OCI-M2 (cell line): ENCODE data around the gene DYNLT2.
"Not testable (repeated sequence)": the region's sequence is repeated elsewhere in the genome, so short reads cannot be mapped to it uniquely, and the experiment has no call there.

Source experiments
- DNase-seq: peaks from one replicate; lab custom pipeline; 2025; ENCODE audit not compliant: unreplicated experiment; lab: John Stamatoyannopoulos, UW

The DYNLT2 gene

DNA sequence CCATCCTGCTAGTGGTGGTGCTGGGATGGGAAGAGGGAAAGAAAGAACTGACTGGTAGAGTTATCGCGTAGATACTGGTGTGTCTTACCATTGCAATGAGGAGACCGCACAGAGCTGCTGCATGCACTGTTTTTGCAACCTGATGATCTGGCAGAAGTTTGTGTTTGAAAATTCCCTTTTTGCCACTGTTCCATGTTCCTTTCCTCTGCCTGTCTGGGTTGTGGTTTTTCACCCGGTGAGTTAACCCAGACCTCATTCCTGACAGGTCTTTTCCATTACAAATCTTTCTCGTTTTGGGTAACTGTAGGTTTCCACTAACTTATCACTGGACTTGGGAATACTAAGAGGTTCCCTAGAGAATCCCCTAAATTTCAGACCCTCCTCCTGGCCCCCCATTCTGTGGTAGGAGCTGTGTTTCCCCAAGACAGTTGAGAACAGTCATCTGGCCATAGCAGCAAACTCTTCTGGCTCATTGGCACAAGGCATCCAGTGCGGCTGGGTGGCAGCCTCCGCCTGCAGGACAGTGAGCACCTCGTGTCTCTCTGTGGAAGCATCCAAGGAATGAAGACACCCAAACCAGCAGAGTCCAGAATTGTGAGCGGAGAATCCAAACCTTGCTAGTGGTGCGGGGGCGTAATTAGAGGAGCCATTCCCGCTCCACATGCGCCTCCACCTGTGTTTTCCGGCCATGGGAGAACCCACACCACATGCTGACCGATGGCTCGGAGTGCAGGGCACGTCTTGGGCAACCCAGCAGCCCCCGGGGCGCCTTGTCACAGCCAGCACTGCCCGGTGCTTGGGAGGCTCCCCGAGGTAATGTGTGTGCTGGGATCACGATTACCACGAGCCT is 32.8 kb upstream of the DYNLT2 start:
- DNase-seq, result no peak

DNA sequence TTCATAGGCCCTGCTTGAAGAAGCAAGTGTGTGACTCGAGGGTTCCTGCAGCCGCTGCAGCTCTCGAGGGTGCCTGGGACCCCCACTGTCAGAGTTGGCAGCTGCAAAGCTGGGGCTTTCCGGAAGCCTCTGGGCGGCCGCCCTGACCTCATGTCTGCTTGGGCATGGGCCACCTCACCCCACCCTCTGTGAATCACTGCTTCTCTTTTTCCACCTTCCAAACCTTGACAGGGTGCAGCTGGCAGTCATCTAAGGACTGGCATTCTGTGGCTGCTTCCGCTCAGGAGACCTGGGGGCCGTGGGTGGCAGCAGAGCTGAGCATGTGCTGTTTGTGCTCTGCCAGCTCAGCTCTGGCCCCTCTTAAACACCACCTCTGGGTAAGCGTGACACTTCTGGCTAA is 32.0 kb upstream of the DYNLT2 start:
- DNase-seq, result no peak

DNA sequence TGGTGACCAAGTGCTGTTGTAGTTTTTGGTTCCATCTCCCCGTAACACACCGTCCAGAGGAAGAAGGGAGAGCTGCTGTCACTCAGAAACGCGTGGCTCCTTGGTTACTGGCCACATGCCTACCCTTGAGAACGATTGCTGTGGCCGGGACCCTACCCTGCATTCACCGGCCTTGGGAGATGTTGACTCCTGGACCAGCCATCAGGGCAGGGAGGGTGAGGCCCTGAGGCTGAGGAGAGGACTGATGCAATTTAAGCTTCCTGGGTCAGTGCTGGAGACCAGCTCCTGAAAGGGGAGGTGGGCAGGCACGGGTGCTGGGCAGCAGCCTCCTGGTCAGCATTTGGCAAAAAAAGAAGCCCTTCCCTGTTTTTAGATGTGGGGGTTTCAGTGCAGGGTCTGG is 31.6 kb upstream of the DYNLT2 start:
- no peak for DNase-seq

DNA sequence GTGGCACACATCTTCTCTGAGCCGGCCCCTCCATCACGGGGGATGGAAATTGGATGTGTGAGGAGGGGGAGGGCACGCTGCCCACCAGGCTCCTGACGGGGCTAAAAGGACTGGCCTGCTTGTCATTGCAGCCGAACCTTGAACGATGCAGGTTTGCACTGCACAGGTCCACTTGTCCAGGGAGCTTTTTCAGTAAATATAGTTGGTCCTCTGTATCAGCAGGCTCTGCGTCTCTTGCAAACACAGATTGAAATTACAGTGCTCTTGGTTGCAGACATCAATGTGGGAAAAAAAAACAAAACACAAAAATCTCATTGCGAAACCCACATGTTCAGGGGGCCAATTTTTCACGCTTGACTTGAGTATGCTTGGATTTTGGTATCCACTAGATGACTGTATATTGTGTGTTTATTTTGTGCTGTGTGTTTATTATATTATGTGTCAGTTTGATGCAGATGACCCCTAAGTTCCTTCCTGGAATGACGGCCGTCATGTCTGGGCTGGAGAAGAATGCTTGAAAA is 29.3 kb upstream of the DYNLT2 start:
- no peak for DNase-seq

DNA sequence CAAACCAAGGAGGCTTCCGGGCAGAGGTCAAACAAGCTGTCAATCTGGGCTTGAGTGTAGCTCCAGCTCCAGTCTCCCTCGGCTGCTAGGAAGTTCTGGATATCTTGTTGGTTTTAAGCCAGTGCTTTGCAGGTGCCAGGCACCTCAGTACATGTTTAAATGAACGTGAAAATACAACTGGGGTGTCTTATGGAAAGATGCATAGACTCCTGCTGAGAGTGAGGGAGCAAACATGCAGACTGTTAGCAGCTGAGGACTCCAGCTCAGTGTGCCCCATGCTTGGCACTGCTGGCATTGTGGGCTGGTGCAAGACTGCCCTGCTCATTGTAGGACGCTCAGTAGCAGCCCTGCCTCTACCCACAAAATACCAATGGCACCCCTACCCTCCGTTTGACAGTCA is 28.5 kb upstream of the DYNLT2 start:
- DNase-seq, result no peak

DNA sequence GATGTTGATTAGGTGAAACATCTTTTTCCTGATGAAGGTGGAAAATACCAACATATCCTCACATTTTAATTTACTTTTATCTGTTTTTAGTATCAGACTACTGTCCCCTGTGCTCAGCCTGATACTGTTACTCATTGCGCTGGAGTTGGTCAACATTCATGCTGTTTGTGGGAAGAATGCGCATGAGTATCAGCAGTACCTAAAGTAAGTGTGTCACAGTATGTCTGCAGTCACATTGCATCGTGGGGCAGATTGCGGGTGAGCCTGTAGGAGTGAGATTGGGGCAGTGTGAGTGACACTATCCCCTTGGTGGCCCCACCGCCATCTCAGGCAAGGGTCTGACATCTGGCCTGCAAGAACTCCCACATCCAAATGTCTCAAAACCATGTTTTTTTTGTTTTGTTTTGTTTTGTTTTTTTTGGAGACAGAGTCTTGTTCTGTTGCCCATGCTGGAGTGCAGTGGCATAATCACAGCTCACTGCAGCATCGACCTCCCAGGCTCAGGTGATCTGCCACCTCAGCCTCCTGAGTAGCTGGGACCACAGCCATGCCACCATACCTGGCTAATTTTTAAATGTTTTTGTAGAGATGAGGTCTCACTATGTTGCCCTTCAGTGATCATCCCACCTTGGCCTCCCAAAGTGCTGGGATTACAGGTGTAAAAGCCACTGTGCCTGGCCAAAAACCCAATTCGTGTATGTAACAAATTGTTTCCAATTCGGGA is 27.9 kb upstream of the DYNLT2 start:
- DNase-seq, result no peak

DNA sequence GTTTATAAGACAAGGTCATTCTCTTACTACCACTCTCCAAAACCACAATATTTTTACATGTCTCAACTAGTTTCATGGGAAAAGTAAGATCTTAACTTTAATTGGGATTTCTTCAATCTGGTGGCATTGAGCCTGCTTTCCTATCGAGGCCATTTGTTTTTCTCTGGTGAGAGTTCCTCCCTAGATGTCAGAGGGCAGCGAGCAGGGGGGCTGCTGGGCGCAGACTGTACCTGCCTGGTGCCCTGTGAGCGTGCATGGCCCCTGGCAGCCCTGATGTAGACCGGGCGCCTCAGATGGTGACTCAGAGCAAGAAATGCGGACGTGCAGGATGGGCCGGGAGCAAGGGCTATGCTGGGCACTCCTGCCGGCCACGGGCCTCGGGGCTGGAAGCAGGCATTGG is 27.3 kb upstream of the DYNLT2 start:
- DNase-seq, result no peak

DNA sequence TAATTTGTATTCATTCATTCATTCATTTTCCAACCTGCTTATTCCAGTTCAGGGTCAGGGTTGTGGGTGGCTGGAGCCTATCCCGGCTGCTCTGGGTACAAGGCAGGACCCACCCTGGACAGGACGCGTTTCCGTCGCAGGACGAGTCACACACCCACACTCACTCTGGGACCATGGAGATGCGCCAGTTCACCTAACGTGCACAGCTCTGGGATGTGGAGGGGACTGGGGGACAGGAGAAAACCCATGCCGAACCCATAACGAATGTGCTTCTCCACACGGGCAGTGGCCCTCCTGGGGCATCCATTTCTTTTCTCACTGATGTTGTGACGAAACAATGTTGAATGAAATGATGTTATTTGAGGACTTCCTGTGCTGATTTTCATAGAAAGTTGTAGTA is 26.5 kb upstream of the DYNLT2 start:
- DNase-seq, result no peak

DNA sequence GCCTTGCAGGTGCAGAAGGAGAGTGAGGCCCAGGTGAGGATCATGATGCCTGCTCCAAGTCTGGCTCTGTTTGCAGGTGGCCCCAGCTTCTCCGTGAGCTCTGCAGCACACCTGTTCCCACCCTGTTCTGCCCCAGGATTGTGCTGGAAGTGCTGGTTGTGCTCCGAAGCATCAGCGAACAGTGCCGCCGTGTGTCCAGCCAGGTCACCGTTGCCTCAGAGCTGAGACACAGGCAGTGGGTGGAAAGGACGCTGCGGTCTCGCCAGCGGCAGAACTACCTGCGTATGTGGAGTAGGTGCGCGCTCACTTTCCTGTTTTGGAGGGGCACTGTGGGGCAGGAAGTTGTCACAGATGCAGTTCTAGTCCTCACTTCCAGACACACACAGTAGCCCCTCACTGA is 25.0 kb upstream of the DYNLT2 start:
- no peak for DNase-seq

DNA sequence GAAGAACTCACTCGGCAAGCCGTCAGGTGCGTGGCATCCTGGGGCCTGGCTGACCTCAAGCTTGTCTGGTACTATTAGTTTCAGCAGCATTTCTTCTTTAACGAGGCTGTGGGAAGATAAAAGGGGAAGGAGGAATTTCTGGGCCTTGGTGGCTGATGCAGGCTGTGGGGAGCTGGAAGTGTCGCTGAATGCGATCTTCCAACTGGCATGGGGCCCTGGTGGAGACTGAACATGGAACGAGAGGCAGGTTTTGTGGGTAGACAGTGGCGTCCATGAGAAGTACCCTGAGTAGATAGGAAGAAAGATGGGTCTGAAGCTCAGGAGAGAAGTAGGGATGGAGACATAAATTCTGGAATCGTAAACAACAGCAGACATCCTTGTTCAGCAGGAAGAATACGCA is 23.9 kb upstream of the DYNLT2 start:
- DNase-seq, result no peak

DNA sequence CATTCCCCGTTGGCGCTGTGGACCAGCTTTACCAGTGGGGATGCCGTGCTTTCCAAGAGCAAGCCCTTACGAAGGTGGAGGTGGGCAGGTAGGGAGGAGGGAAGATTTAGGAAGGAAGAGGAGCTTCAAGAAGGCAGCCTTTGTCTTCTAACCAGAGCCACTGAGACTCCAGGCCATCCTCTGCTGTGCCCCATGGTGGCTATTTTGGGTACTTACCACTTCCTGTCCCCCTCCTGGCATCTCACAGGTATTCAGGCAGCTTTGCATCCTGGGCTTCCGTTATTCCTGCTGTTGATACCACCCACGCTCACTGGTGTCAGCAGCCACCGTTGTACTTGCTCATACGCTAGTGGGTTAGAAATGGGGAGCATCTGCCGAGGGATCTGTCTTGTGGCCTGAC is 23.0 kb upstream of the DYNLT2 start:
- DNase-seq, result no peak

DNA sequence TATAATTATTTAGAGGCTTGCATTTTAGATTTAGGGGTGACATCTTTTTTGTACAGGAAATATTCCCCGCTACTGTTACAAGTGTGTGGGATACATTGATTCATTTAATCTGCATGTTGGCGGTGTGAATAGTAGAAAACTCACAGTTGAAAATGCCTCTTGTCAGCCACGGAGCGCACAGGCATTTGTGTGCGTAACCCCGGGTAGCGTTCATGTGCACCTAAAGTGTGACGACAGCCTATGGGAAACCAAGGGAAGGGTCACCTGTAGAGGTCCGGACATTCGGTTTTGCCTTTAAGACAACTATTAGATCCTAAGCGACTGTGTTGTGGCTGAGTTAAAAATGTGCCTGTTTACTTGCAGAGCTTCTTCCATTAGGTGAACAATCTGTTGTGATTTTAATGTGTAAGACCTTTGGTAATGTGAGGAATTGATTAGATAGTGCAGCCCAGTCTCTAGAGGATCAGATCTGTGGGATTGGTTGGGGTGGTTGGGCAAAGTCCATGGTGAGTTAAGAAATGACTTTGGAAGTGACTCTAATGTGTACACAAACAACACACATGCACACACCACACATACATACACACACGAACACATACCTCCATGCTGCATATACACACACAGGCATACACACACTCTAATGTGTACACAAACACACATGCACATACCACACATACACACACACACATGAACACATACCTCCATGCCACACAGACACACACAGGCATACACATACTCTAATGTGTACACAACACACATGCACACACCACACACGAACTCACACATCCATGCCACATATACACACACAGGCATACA is 15.8 kb upstream of the DYNLT2 start:
- no peak for DNase-seq

DNA sequence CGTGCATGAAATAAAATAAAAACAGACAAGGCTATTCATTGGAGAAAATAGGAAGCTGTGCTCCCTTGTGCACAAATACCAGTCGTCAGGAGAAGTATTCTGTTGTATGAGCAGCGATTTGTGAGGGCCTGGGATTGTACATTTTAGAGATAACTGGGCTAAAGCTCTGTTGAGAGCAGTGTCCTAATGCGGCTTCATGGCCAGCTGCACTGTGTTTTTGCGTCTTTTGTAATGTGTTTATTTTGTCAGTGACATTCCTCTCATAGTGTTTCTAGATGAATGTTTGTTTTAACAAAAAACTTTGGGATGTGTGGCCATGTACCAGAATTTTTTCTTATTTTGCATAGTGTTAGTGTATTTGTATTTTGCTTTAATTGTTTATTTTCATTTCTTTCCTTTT is 14.9 kb upstream of the DYNLT2 start:
- DNase-seq, result no peak

DNA sequence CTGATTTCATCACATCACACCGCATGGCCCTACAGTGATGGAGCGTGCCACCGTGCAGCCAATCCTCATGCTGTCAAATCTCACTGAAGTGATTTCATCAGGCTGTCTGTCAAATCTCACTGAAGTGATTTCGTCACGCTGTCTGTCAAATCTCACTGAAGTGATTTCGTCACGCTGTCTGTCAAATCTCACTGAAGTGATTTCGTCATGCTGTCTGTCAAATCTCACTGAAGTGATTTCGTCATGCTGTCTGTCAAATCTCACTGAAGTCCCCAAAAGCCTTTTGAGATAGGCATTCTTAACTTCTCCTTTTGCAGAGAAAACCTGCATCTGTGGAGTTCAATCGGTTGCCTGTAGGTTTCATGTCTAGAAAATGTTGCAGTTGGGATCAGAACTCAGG is 14.4 kb upstream of the DYNLT2 start:
- not testable (repeated sequence) for DNase-seq

DNA sequence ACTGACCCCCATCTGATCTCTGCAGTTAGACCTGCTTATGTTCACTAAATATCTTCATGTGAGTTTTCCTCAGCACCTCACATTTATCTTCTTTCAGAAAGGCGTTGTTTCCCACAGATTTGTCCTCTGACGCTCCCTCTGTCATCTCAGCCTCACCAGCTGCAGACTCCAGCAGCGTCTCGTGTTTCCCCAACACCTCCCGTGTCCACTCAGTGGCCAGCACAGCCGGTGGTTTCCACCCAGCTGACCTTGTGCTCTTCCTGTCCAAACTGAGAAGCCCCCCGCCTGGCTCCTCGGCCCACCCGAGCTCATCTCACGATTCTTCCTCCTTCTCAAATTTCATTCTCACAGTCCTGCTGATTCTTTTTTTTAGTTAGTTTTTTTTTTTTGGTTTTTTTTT is 12.5 kb upstream of the DYNLT2 start:
- no peak for DNase-seq

DNA sequence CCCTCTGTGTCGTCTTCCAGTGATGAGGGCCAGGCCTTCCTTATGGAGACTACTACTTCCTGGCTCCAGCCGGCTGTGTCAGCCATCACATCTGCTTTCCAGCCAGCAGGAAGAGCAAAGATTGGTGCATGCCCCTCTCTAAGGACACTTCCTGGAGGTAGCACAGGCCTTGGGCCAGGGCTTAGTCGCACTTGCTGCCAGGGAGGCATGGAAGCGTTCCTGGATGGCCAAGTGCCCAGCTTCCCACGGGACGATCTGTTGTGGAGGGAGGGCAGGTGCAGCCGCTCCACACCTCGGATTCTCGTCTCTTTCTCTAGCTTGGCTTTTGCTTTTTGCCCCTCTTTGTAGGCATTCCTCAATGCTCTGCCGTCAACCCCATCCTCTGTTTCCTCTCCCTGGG is 11.9 kb upstream of the DYNLT2 start:
- DNase-seq, result no peak

DNA sequence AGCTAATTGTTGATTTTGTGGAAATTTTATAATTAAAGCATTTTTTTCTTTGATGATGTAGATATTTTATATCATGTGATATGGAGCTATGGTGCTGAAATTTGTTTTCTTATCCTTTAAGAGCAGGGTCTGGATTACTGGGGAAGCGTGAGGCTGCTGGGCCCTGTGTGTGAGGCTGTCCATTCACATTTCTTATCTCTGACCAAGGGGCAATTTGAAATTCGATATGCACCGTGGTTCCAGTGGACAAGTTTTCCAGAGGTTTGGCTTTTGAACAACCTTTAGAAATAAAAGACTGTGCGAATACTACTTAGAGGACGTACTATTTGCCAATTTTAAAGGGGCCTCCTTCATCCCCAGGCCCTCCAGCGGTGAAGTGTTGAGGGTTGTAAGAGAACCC is 3.8 kb upstream of the DYNLT2 start:
- no peak for DNase-seq

DNA sequence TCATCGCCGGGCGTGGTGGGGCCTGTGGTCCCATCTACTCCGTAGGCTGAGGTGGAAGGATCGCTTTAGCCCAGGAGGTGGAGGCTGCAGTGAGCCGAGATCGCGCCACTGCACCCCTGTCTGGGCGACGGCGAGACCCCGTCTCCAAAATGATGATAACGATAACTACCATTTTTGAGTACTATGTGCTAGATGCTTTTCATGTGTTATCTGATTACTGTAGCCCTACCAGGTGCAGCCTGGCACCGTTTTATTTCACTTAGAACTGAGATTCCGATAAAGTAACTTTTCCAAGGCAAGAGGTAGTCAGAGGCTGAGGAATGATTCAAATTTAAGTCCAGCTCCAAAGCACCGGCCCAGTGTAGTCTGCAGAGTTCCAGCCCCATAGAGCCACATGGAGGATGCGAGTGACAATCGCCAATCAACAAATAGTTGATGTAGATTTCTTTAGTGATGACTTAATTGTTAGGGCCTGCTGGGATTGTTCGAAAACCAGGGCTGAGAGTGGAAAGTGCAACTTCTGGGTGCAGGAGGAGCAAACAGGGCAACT is 777 bp upstream of the DYNLT2 start:
- DNase-seq, result no peak

DNA sequence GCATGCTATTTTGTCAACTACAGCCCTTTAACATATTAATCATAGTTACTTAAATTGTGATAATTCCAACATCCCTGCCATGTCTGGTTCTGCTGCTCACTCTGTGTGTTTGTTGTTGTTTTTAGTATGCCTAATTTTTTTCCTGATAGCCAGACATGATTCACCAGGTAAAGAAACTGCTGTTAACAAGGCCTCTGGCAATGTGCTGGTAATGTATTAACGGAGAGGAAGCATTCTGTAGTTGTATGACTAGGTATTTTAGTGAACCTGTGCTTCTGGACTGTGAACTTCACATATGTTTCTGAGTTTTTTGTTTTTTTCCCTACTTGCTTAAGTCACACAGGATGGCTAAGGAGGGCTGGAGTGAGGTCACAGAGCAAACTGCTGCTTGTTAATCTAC is 4.8 kb downstream of the DYNLT2 start:
- DNase-seq, result no peak

DNA sequence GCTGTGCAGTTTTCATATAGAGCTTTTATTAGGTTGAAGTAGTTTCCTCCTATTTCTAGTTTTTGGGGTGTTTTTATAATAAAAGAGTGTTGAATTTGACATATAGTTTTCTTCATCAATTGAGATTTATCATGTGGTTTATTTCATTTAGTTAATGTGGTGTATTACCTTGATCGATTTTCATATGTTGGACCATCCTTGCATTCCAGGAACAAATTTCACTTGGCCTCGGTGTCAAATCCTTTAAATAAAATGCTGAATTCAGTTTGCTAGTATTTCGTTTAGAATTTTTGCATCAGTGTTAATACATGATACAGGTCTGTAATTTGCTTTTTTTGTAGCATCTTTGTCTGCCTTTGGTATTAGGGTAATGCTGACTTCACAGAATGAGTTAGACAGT is 6.0 kb downstream of the DYNLT2 start:
- no peak for DNase-seq

DNA sequence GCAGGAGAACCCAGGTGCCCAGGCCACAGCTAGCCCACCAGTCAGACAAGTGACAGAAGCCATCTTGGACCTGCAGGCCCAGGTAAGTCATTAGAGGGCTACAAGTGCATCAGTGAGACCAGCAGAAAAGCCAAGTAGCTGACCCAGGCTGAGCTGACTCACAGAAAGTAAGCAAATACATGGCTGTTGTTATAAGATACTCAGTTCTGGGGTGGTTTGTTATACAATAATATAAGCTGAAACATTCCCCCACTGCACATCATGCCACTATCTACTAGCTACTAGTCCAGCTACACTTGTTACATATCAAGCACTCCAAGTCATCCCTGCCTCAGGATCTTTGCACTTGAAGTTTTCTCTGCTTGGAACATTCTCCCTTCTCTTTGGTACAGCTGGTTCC is 10.0 kb downstream of the DYNLT2 start:
- no peak for DNase-seq
